Endometrium (tissue), 2 donors: Measurements from ENCODE around the gene ASCC1.

ENCODE experiments used
- FAIRE-seq: peaks from 2 replicates; lab custom pipeline; 2012; peaks lifted over from hg19 to GRCh38; lab: Jason Lieb, UNC
- donor health status: control.
- donor health status: control.

Gene ASCC1

DNA sequence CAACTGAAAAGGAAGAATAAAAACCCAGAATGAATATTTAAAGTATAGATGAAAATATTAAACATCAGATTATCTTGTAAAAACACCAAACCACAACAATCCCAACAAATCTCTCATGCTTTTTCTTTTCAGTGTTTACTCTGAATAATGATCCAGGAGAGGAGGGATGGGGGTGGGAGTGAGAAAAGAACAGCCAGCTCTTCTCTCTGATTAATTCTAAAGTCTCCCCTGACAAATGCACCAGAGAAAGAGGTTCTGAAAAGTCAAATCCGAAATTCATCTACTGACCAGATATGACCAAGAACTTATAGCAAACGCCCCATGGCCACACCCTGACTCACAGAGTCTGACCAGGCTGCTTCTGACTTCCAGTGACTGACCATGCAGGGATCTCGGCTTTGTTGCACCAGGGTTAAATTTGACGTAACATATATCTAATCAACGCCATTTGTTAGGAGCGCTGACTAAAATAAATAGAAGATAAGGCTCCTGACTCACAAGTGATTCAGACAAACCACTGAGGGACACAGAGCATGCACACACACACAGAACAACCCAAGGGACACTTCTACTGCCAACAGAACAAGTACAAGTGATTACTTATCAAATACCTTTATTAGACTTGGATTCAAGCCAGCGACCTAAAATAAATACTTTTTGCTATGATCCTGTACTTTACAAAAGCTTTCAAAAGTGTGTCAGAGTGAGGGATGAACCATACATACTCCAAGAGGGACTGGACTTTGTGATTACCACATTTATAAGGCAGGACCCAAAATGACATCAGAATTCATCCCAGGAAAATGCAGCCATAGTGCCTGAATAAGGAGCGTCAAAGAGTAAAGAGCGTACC is 118.4 kb downstream of the ASCC1 start:
- no peak for FAIRE-seq

DNA sequence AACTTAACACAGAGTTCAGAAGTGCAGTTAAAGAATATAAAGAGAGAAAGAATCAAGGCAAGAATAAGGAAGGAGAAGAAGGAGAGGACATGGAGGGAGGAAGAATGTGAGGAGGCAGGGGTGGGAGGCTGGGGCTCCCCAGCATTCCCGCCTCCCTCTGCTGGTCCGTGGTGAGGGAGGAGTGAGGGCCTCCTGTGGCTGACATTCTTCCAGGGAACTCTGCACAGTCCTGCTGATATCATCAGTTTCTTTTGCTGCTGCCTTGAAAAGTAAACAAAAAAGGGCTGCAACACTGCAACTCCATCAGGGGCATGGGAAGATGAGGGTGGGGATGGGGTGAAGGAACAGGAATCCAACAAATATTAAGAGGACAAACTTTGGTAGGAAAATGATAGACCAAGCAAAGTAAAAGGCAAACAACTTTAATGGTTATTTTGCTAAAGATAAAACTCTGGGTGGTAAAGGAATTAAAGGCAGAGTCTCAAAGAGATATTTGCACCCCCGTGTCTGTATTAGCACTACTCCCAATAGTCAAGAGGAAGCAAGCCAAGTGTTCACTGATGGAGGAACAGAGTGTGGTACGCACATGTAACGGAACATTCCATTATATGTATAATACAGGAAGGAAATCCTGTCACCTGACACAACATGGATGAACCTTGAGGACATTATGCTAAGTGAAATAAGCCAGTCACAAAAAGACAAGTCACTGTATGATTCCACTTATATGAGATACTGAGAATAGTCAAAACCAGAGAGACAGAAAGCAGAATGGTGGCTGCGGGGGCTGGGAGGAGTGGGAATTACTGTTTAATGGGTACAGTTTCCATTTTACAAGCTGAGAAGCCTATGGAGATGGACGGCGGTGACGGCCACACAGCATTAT is 119.7 kb downstream of the ASCC1 start:
- no peak for FAIRE-seq

DNA sequence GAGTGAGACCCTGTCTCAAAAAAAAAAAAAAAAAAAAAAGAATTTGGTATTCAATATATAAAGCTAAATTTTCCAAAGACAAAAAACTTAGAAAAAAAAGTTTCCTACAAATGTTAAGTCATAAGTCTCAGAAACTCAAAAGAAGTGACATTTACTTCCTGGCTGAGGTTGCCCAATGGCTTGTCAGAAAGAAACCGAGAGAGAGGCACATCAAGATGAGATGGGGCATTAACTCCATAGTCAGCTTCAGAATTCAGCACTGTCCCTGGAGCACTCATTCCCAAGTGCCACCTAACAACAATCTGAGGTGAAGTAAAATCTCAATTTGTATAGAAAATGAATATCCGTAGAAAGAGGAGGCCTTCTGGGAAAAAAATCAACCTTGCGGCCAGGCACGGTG is 120.9 kb downstream of the ASCC1 start:
- no peak for FAIRE-seq

DNA sequence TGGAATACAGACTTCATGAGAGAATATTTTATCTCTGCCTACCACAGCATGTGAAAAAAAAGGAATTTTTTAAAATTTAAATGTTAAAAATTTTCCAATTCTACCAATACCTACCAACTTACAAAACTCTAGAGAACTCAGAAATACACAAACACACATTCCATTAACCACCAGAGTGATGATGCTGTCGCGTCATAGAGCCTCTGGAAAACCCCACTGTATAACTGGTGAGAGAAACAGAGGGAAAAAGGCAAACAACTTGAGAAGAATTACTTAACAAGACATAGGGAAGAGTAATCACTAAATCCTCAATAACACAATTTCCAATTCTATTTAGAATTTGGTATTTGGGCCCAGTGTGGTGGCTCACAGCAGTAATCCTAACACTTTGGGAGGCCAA is 121.5 kb downstream of the ASCC1 start:
- no peak for FAIRE-seq

DNA sequence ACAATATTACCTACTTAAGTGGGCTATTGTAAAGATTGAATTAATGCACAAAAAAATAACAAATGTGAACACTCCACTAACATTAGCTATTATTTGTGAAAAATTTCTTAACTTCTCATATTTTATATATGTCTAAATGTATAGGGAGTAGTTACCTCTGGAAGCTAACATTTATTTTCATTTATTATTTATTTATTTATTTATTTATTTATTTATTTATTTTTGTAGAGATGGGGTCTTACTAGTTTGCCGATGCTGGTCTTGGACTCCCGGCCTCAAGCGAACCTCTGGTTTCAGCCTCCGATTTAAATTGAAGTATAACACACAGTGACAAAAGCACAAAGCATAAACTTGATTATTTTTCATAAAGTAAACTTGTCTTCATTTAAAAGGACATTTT is 122.6 kb downstream of the ASCC1 start:
- FAIRE-seq: no peak

DNA sequence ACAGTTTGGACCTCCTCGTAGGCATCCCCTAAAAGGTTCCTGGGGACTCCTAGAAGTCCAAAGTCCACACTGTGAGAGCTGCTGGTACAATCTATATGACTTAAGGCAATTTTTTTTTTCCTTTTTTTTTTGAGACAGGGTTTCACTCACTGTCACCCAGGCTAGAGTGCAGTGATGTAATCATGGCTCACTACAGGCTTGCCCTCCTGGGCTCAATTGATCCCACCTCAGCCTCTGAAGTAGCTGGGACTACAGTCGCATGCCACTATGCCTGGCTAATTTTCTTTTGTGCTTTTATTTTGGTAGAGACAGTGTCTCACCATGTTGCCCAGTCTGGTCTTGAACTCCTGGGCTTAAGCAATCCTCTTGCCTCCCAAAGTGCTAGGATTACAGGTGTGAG is 123.1 kb downstream of the ASCC1 start:
- FAIRE-seq: no peak

DNA sequence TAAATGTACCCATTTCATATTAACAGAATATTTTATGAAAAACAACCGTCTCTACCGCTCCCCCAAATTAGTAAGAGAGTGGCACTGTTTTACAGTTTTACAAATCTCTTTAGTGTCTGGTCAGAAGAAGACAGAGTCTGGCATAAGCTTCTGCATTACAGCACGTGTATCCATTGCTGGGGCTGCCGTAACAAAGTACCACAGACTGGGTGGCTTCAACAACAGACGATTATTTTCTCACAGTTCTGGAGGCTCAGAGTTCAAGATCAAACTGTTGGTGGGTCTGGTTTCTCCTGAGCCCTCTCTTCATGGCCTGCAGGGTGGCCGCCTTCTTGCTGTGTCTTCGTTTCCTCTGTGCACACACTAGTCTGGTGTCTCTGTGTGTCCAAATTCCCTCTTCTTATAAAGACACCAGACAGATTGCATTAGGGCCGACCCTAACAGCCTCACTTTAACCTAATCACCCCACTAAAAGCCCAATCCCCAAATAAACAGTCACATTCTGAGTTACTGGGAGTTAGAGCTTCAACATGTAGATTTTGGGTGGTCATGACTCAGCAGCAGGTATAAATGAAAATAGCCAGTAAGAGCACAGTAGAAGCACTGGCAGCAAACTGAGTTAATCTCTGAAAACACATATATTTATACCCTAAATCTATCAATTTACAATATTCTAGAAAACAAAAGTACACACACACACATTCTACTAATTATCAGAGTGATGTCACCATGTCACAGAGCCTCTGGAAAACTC is 123.7 kb downstream of the ASCC1 start:
- FAIRE-seq: no peak

DNA sequence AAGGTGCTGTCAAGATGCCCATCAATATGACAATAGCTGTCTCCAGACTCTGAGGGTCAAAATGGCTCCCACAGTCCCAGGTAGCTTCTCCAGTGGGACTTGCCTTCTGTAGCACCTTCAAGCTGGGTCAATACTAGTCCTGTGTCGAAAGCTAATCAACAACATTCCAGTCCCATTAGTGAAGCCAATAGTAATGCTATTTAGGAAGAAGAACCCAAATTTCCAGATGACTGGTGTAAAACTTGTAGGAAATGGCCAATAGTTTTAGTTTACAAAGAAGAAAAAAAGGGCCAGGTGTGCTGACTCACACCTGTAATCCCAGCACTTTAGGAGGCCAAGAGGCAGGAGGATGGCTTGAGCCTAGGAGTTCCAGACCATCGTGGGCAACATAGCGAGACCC is 125.8 kb downstream of the ASCC1 start:
- no peak for FAIRE-seq

DNA sequence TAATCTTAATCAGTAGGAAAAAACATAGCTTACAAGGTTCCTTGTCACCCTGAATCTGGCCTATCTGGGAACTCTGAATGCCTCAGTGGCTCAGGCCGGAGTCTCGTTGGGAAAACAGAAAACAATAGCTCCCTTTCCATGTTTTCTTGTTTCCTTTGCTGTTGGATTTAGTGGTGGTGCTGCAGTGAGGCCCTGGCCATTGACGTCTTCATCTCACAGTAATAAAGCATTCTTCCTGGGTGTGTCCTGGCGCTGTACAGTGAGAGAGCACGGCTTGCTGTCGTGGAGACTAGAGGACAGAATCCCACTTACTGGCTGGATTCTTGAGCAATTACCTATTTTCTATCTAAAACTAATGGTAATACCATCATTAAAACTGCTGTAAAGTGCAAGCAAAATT is 126.5 kb downstream of the ASCC1 start:
- no peak for FAIRE-seq

DNA sequence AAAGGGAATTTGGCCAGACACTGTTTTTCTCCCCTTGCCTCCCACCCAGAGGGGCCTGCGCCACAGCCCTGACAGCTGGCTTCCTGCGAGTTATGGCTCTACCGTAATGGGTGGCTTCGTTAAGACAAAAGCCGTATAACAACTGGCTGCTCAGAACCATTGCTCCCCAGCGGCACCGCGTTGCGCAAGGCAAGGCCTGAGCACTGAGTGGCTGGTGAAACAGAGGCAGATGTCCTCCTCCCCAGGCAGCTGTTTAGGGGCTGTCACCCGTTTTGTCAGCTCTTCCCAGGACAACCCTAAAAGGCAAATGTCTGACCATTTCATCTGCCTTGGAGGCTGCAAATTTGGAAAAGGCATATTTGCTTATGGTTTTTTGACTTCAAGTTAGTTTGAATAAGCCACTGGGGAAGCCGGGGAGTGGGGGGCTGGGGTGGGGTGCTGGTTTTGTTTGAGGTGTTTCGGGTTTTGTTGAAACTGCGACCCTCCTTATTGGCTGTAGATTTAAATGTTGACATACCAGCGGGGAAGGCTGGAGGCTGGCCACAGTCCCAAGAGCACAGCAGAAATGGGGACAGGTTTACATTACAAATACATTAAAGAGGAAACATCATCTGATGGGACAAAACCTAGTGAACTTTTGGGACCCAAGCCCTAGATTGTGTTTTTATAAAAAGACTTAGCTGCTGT is 127.0 kb downstream of the ASCC1 start:
- FAIRE-seq: no peak

DNA sequence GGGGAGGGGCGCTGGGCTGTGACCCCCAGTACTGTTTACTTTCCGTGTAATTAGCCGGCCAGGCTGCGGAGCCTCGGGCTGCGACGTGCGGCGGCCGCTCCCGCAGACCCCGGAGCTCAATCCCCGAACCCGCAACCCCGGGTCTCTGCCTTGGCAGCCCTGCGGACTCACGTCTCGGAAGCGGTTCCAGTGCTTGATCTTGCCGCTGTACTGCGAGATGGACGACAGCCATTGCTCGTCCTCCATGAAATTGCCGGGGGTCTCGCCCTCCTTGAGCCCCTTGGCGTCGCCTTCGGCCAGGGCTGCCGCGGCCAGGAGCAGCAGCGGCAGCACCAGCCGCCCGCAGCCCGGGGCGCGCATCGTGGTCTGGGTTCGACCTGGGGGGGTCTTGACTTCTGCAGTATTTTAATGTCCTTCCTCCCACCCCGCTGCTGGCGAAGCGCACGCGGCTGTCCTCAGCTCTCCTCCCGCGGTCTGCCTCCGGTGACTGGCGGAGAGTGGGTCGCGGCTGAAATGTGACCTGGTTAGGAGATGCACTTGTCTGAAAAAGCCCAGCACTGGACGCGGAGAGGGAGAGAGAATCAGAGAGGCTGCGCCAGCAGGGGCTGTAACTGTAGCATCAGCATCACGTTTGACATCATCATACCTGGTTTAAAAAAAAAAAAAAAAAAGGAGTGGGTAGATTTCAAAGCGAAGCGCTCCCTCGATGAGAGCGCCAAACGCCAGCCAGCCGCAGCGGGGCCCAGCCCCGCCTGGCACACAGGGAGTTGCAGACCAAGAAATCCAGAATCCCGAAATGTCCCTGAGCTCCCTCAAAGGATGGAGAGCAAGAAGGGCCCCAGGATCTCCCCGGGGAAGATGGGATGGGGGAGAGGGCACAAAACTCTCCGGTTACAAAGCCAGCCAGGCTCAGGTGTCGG is 127.8 kb downstream of the ASCC1 start, which contains the start of gene SPOCK2:
TSS of gene SPOCK2 (minus strand) at position 583 of the 920 bp plus-strand sequence. CDS start at position 360, 223 bp downstream.
- FAIRE-seq: no peak

DNA sequence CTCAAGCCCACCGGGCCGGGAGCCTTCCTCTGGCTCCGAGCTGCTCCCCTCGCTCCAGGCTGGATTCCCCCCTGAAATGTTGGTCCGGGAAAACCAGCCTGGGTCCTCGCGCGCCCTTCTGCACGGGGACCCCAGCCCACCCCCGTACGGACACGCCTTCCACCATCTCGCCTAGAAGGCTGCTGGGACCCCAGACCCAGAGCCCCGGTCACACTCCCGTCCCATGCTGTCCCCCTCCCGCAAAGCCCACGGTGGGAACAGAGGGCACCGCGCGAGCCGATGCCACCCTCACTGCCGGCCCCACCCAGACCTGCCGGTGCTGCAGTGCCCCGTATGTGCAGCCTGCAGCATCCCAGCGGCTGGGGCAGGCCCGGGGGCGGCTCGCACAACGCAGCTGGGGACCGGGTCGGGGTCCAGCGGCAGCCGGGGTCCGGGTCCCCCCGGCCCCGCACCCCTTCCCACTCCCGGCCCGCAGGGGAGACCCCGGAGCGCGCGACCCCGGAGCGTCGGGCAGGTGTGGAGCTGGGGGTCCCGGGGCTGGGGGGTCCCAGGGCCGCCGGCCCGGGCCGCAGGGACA is 128.6 kb downstream of the ASCC1 start:
- no peak for FAIRE-seq

DNA sequence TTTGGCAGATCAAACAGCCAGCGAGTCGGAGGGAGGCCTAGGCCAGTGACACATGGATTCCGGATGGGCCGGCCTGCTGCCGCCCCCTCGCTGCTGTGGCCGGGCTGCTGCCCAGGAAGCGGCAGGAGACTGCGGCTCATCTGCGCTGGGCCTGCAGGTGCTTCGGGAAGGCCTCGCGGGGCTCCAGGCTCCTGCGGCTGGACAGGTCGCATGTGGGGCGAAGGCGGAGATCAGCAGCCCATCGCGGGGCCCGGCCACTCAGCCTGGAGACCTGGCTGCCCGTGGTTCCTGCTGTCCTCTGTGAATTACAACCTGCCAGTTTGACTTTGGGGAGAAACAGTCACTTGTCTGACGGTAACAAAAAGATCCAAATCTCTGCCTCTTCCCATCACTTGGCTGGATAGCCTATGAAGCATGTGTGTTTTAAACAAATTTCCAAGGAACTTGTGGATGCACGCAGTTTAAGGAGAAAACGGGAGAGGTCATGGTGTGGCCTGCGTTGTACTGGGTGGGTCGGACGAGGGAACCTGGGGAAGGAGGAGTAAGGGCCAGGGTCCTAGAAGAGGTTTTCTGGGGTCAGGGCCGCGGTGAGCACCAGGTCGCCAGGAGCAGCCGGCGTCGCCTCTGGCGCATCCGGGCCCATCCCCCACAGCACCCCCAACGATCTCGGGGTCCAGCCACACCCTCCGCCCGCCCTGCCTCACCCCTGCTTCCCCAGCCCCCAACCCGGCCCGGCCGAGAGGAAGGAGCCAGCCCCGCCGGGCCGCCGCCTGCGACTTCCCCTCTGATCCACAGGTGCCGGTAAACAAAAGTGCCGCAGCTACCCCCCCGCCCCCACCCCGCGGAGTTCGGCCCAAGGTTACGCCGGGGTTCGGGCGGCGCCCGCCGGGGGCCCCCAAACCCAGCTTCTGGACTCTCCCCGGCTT is 129.3 kb downstream of the ASCC1 start:
- FAIRE-seq: no peak

DNA sequence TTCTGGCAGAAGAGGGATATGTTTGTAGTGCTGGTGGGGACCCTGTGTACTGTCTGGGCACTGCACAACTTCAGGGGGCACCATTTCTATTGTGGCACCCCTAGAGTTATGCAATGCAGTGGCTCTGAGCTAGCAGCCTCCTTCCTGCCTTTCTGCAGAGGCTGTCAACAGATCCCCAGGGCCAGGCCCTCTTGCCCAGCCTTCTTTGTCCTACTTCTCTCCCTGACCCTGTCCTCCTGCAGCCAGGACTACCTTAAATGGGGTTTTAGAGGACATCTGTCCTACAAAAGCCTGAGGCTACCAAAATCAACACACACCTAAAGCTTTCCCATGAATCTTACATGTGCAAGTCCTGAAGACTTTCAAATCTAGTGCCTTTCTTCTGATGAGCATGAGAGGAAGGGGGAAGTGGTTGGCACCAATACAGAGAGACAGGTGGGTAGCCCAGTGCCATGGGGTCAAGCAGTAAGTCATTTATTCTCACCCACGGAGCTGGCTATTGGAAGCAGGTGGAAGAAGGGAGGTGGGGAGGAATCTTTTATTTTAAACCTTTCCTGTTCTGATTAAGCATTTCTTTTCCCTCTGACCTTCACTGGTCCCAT is 130.1 kb downstream of the ASCC1 start:
- FAIRE-seq: no peak

DNA sequence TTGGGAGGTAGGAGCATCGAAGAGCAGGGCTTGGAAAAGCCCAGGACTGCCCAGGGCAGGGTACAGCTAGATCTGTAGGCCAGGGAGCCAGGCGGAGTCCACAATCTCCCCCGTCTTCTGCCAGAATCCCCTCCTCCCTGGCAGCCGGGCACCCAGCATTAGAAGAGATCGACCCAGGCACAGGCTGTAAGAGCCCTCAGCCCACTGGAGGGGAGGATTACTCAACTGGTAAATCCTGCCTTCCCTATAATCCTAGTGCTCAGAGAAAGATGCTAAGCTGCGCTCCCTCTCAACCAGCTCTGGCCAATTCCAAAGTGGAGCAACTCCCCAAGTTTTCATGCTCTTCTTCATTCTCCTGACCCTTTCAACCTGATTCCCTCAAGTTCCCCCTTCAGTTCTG is 130.9 kb downstream of the ASCC1 start:
- no peak for FAIRE-seq

DNA sequence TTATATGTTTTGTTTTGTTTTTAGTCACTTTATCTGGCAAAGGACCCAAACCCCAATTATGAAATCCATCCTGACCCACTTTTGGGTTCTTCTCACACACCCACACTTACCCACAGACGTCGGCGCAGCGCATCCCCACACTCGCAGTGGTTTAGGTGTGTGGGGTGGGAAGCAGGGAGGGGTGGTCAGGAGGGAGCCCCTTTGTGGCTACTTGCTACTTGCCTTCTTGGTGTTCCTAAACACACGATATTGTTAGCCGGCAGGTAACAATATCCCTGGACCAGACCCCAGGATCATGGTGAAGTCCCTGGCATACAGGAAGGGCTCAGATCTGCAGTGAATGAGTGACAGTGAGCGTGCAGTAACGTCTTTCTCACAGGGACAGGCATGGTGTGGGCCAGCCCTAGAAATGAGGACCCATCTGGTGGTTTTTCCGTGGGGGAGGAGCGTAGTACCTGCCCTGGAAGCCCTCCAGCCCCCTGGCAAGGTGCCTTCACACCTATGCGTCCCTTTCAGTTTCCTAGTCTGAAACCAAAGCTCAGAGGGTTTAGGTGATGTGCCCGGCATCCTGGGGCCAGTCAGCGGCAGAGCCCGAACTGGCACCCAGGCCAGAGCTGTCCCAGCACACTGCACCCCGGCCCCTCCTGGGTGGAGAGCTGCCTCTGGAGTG is 132.2 kb downstream of the ASCC1 start:
- FAIRE-seq: no peak

DNA sequence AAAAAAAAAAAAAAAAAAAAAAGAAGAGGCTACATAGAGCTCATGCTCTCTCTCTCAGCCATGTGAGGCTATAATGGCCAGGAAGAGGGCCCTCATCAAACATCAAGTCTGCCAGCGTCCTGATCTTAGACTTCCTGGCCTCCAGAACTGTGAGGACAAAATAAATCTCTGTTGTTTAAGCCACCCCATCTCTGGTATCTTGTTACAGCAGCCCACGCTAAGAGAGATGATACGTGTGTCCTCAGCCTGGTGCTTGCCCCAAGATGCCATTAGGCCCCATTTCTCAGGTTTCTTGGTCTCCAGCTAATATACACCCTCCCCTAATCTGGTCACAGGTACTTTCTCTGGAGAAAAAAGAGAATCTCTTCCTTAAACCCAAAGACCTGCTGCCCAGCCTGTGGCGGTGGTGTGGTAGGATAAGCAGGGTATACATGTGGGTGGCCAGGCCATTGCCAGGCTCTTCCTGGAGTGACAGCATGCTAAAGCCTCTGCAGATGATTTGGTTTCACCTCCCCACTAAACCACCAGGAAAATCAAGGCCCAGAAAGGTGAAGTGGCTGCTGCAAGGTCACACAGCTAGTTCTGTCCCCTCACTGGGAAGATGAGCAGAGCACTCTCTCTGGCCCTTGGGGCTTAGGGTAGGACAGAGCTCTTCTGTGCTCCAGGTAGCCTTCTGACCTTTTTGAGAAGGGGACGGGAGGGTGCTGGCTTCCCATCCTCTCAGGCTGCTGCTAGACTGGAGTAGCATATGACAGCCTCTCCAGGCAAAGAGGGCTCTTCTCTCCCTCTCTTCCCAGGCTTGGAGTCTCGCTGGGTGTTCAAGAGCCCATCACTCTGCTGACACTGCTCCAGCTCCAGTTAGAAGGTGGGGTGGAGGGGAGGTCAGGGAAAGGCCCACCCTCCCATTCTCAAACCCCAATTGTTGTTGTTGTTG is 133.0 kb downstream of the ASCC1 start:
- FAIRE-seq: no peak
